ENCODE measurements around the gene MTG2. TPM values are rescaled to one million over a fixed set of nuclear protein-coding genes. Genes with fewer than 3 reads are reported as not detected.

MTG2 gene
- total RNA-seq, 3 donors from 2014 or later, result 16.3 to 32.1 (median 25.6) TPM

GRCh38 chr20:62214067-62214466 is 31.2 kb downstream of the MTG2 start:
- H3K9me3 ChIP-seq, result no peaks in the 10 kb centered on the region
- peaks cover 0 to 2% of the 10 kb centered on the region in 2 donors for H3K4me1 ChIP-seq
- intact Hi-C loops (cut with DNase I; ENCODE audit: low total_unique reads), result no loop called here
- DNase-seq (ENCODE audit: low spot score in 2 of 2), result no peak
- H3K27me3 ChIP-seq, result peaks cover 10 to 80% of the 10 kb centered on the region in 2 donors
- no peak overlapping the region for H3K27ac ChIP-seq
- no peaks in the 10 kb centered on the region for H3K36me3 ChIP-seq
- no peak overlapping the region for H3K4me3 ChIP-seq
- TF ChIP-seq POLR2AphosphoS5 (IDR thresholded peaks at IDR 0.05) (no peak), POLR2A (IDR thresholded peaks at IDR 0.05) (no peak)
- TF ChIP-seq, protein P1, sequence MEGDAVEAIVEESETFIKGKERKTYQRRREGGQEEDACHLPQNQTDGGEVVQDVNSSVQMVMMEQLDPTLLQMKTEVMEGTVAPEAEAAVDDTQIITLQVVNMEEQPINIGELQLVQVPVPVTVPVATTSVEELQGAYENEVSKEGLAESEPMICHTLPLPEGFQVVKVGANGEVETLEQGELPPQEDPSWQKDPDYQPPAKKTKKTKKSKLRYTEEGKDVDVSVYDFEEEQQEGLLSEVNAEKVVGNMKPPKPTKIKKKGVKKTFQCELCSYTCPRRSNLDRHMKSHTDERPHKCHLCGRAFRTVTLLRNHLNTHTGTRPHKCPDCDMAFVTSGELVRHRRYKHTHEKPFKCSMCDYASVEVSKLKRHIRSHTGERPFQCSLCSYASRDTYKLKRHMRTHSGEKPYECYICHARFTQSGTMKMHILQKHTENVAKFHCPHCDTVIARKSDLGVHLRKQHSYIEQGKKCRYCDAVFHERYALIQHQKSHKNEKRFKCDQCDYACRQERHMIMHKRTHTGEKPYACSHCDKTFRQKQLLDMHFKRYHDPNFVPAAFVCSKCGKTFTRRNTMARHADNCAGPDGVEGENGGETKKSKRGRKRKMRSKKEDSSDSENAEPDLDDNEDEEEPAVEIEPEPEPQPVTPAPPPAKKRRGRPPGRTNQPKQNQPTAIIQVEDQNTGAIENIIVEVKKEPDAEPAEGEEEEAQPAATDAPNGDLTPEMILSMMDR (IDR thresholded peaks at IDR 0.05), result no peak

GRCh38 chr20:62215020-62215990 is 32.5 kb downstream of the MTG2 start:
- H3K4me1 ChIP-seq, result peaks cover 6 to 8% of the 10 kb centered on the region in 2 donors
- TF ChIP-seq POLR2AphosphoS5 (IDR thresholded peaks at IDR 0.05) (no peak), POLR2A (IDR thresholded peaks at IDR 0.05) (no peak)
- TF ChIP-seq, protein P1 (IDR thresholded peaks at IDR 0.05), result no peak
- H3K9me3 ChIP-seq, result no peaks in the 10 kb centered on the region
- DNase-seq (ENCODE audit: low spot score in 2 of 2), result no peak
- H3K4me3 ChIP-seq, result no peak overlapping the region
- H3K27ac ChIP-seq, result no peak overlapping the region
- intact Hi-C loops (cut with DNase I; ENCODE audit: low total_unique reads), result no loop called here
- no peaks in the 10 kb centered on the region for H3K36me3 ChIP-seq
- peaks cover 10 to 76% of the 10 kb centered on the region in 2 donors for H3K27me3 ChIP-seq

DNA sequence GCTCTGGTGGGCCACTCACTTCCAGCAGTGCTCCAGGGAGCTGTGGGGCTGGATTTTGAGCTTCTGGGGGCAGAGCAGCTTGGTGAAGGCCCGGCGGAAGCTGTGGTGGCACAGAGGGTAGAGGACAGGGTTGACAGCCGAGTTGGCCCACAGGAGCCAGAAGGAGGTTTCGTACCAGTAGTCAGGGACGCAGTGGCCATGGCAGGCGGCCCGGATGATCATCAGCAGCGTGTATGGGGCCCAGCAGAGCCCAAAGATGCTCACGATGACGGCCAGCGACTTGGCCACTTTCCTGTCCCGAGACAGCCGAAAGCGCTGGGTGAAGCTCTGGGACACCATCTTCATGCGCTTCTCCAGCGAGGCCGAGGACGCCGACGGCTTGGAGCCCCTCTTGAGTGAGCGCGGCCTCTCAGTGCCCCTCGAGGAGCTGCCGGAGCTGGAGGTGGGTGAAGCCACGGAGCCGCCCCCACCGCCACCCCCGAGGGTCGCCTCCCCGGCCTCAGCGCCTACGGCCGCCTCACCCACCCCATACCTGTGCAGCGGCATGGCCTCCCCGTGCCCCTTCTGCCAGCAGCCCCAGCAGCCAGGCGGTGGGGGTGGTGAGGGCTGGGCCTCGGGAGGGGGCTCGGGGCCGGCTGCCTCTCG is 33.3 kb downstream of the MTG2 start:
- Histone ChIP-seq H3K4me3 (no peak overlapping the region), H3K27ac (no peak overlapping the region), H3K27me3 (peaks cover 6 to 76% of the 10 kb centered on the region in 2 donors), H3K4me1 (peaks cover 6 to 12% of the 10 kb centered on the region in 2 donors), H3K36me3 (no peaks in the 10 kb centered on the region), H3K9me3 (no peaks in the 10 kb centered on the region)
- DNase-seq (ENCODE audit: low spot score in 2 of 2), result no peak
- intact Hi-C loops (cut with DNase I; ENCODE audit: low total_unique reads), result no loop called here
- no peak for TF ChIP-seq POLR2A (IDR thresholded peaks at IDR 0.05)
- TF ChIP-seq, protein P1 (IDR thresholded peaks at IDR 0.05), result no peak
- TF ChIP-seq POLR2AphosphoS5 (IDR thresholded peaks at IDR 0.05), result no peak

DNA sequence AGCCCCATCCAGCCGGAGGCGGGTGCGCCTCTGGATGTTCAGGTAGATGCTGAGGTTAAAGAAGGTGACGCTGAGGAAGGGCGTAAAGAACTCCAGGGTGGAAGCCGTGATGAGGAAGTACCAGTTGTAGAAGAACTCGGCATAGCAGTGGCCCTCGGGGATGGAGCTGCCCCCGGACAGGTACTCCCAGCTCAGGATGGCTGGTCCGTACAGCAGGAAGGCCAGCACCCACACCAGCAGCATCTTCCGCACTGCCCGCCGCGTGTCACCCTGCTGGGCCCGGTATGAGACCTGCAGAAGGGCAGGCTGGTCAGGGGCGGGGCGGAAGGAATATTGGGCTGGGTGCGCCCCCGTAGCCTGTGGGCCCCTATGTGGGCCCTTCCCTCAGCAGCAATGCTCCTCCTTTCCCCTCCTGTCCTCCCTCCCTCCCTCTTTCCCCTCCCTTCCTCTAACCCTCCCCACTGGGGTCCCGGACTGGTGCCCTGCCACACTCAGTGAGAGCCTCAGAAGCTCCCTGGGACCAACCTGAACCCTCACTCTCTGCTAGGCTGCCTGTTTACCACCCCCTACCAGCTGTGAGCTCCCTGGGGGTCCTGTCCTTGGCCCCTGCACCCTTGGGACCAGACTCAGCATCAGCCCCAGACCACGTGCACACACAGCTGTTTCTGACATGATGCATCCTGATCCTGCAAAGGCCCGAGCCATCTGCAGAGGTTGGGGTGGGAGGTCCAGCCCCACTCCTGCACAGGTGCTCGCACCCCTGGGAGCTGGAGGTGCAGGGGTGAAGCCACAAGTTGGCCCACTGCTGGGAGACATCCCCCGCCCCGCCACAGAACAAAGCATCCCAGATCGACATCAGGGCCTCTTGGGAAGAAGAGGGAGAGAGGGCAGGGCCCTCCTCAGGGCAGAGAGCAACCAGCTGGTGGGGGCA is 34.1 kb downstream of the MTG2 start:
- Histone ChIP-seq H3K4me1 (peaks cover 6 to 12% of the 10 kb centered on the region in 2 donors), H3K36me3 (no peaks in the 10 kb centered on the region), H3K9me3 (no peaks in the 10 kb centered on the region), H3K27ac (no peak overlapping the region), H3K4me3 (no peak overlapping the region), H3K27me3 (peaks cover 6 to 76% of the 10 kb centered on the region in 2 donors)
- intact Hi-C loops (cut with DNase I; ENCODE audit: low total_unique reads), result no loop called here
- no peak for DNase-seq (ENCODE audit: low spot score in 2 of 2)
- TF ChIP-seq, protein P1 (IDR thresholded peaks at IDR 0.05), result no peak
- TF ChIP-seq POLR2A (IDR thresholded peaks at IDR 0.05) (no peak), POLR2AphosphoS5 (IDR thresholded peaks at IDR 0.05) (no peak)
